Measurements from ENCODE around the gene ZFP92.

Gene ZFP92

GRCh38 chrX:153410373-153410772, 899 bp upstream of the ZFP92 start:
- no peak overlapping the region for H3K4me3 ChIP-seq (ENCODE audit: low read depth, low read length)
- TF ChIP-seq, protein P1, sequence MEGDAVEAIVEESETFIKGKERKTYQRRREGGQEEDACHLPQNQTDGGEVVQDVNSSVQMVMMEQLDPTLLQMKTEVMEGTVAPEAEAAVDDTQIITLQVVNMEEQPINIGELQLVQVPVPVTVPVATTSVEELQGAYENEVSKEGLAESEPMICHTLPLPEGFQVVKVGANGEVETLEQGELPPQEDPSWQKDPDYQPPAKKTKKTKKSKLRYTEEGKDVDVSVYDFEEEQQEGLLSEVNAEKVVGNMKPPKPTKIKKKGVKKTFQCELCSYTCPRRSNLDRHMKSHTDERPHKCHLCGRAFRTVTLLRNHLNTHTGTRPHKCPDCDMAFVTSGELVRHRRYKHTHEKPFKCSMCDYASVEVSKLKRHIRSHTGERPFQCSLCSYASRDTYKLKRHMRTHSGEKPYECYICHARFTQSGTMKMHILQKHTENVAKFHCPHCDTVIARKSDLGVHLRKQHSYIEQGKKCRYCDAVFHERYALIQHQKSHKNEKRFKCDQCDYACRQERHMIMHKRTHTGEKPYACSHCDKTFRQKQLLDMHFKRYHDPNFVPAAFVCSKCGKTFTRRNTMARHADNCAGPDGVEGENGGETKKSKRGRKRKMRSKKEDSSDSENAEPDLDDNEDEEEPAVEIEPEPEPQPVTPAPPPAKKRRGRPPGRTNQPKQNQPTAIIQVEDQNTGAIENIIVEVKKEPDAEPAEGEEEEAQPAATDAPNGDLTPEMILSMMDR (IDR thresholded peaks at IDR 0.05; ENCODE audit: low read depth, low read length): no peak

- no peak overlapping the region for H3K4me3 ChIP-seq (ENCODE audit: low read depth, low read length)
- TF ChIP-seq, protein P1 (IDR thresholded peaks at IDR 0.05; ENCODE audit: low read depth, low read length): no peak
Observed at GRCh38 chrX:153410888-153411254, 401 bp upstream of the ZFP92 start.

DNA sequence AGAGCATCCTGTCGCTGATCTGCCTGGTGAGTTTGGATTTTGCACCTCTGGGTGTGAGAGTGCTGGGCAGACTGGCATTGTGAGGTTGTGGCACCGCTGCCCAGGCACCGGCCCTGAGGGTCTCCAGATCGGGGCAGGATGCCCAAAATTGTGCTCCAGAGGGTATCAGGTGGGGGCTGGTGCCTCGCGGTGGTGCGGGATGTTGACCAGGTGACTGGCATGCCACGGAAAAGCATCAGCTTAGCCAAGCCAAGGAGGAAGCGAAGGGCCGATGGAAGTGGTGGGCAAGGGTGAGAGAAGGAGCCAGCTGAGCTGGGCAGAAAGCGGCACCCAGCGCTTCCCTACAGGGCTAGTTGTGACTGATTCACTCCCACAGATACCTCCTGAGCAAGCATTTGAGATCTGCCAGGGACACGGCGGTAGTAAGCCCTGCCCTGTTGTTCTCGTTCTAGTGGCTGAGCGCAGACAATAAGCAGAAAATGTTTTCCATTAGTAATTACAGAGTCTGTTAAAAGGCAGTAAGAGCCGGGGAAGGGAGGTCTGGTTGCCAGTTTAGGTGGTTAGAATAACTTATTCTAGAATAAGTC, 809 bp downstream of the ZFP92 start:
- TF ChIP-seq, protein P1 (IDR thresholded peaks at IDR 0.05; ENCODE audit: low read depth, low read length): no peak
- no peak overlapping the region for H3K4me3 ChIP-seq (ENCODE audit: low read depth, low read length)

DNA sequence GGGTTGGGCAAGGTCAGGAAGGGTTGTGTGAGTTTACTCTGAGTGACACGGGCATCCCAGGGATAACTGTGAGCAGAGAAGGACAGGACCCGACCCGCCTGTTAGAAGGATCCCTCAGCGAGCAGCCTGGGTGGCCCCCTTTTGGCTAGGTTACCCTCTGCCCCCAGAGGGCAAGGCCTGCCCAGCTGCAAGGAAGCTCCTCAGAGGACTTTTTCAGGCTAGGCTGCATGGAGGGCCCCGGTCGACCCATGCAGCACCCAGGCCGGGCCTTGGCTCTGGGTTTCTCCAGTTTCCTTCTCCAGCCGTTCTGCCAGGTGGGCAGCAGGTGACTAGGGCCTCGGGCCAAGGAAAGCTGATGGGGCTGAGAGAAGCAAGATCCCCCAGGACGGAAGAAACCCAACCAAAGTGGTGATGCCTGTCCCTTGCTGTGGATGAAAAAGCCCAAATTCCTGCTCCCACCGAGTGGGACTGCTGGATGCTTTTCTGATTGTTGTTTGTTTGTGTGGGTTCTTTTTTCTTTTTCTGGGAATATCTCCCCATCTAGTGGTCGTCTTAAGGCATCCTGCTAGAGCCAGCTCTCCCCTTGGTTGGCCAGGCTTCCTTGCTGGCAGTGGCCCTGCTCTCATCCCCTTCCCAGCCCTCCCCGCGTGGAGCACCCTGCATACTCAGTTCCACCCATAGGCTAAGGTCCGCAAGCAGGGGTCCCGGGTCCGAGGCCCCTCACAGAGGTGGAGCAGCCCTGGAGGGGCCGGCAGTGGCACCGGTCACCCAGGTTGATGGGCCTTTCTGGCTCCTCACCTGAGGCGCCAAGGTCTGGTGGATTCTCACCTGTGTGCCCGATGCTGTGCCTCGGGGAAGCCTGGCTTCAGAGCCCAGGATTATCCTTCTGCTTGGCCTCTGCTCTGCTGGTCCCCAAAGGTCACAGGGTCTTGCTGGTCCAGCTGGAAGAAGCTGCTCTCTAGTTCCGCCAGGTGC, 1.8 kb downstream of the ZFP92 start:
- TF ChIP-seq, protein P1 (IDR thresholded peaks at IDR 0.05; ENCODE audit: low read depth, low read length): no peak
- H3K4me3 ChIP-seq (ENCODE audit: low read depth, low read length): no peak overlapping the region

- TF ChIP-seq, protein P1 (IDR thresholded peaks at IDR 0.05; ENCODE audit: low read depth, low read length): no peak
- H3K4me3 ChIP-seq (ENCODE audit: low read depth, low read length): no peak overlapping the region
Observed at GRCh38 chrX:153413731-153414130, 2.5 kb downstream of the ZFP92 start.

GRCh38 chrX:153414856-153415510, 3.7 kb downstream of the ZFP92 start:
- no peak overlapping the region for H3K4me3 ChIP-seq (ENCODE audit: low read depth, low read length)
- TF ChIP-seq, protein P1 (IDR thresholded peaks at IDR 0.05; ENCODE audit: low read depth, low read length): no peak

Measured in WI38 (cell line).